GM23338 (cell line): ENCODE data around the gene ADAM10. TPM values are rescaled to one million over a fixed set of nuclear protein-coding genes. Genes with fewer than 3 reads are reported as not detected.

Experiments
- ATAC-seq: fragments of 200-7000 bp; cut with Tn5 transposase; 3 replicates; pipeline ENCODE4 v1.9.1; 2020
- DNase-seq: peaks from one replicate; pipeline ENCODE4 v3.0.0-alpha.2; 2015; ENCODE audit warnings: low spot score
- H2AFZ ChIP-seq: fragments of 200-600 bp; sonication (generic); 2 replicates; pipeline ENCODE4 v1.8.0; 2016; ENCODE audit warnings: antibody characterized with exemption, mild to moderate bottlenecking, moderate library complexity
- H3F3A ChIP-seq: fragments of 200-600 bp; sonication (generic); replicated peaks from 2 replicates; pipeline ENCODE4 v1.8.0; 2017; ENCODE audit warnings: antibody characterized with exemption, mixed run types, low read depth
- H3K27ac ChIP-seq: fragments of 200-600 bp; sonication (generic); 2 replicates; pipeline ENCODE4 v1.6.1; 2016; ENCODE audit warnings: low read depth
- H3K27me3 ChIP-seq: fragments of 200-600 bp; sonication (generic); 2 replicates; pipeline ENCODE4 v1.8.0; 2016; ENCODE audit warnings: mild to moderate bottlenecking, mixed run types, moderate library complexity; ENCODE audit not compliant: insufficient read depth
- H3K36me3 ChIP-seq: fragments of 200-600 bp; sonication (generic); 2 replicates; pipeline ENCODE4 v1.8.0; 2016; ENCODE audit warnings: mild to moderate bottlenecking; ENCODE audit not compliant: insufficient read depth
- H3K4me1 ChIP-seq: fragments of 200-600 bp; sonication (generic); 2 replicates; pipeline ENCODE4 v1.8.0; 2016; ENCODE audit warnings: mild to moderate bottlenecking, moderate library complexity; ENCODE audit not compliant: insufficient read depth
- H3K4me2 ChIP-seq: fragments of 200-600 bp; sonication (generic); 2 replicates; pipeline ENCODE4 v1.7.1; 2017; ENCODE audit warnings: mixed run types
- H3K4me3 ChIP-seq: fragments of 200-600 bp; sonication (generic); 2 replicates; pipeline ENCODE4 v1.6.1; 2016; ENCODE audit warnings: mixed run types
- H3K79me2 ChIP-seq: fragments of 200-600 bp; sonication (generic); replicated peaks from 2 replicates; pipeline ENCODE4 v1.8.0; 2017; ENCODE audit warnings: mild to moderate bottlenecking; ENCODE audit not compliant: insufficient read depth
- H3K9me2 ChIP-seq: fragments of 200-600 bp; sonication (generic); 2 replicates; pipeline ENCODE4 v1.8.0; 2017; ENCODE audit not compliant: insufficient read depth
- H4K20me1 ChIP-seq: fragments of 200-600 bp; sonication (generic); replicated peaks from 2 replicates; pipeline ENCODE4 v1.8.0; 2017; ENCODE audit warnings: mild to moderate bottlenecking; ENCODE audit not compliant: insufficient read depth
- H3K27ac Mint-ChIP-seq: 2 replicates; pipeline ENCODE4 v1.8.0; 2020; ENCODE audit warnings: inconsistent platforms, mild to moderate bottlenecking, moderate library complexity, mixed read lengths
- H3K27me3 Mint-ChIP-seq: 3 replicates; pipeline ENCODE4 v1.8.0; 2022; ENCODE audit warnings: low read depth, mild to moderate bottlenecking, moderate library complexity, mixed read lengths, inconsistent platforms; ENCODE audit not compliant: insufficient read depth, poor library complexity
- H3K36me3 Mint-ChIP-seq: 3 replicates; pipeline ENCODE4 v1.8.0; 2021; ENCODE audit warnings: low read depth, mild to moderate bottlenecking, inconsistent platforms, moderate library complexity, mixed read lengths
- H3K4me1 Mint-ChIP-seq: 3 replicates; pipeline ENCODE4 v1.8.0; 2020; ENCODE audit warnings: mild to moderate bottlenecking, inconsistent platforms, mixed read lengths
- H3K4me3 Mint-ChIP-seq: 3 replicates; pipeline ENCODE4 v1.8.0; 2021; ENCODE audit warnings: moderate library complexity, mild to moderate bottlenecking, inconsistent platforms, mixed read lengths
- H3K9me3 Mint-ChIP-seq: 3 replicates; pipeline ENCODE4 v1.8.0; 2020; ENCODE audit warnings: moderate library complexity, mild to moderate bottlenecking, inconsistent platforms, mixed read lengths
- EZH2 ChIP-seq: fragments of 200-600 bp; sonication (generic); IDR thresholded peaks from one replicate; pipeline ENCODE4 v1.8.0; 2017; ENCODE audit warnings: antibody characterized with exemption, mild to moderate bottlenecking, low read depth; ENCODE audit not compliant: unreplicated experiment
- JUNB ChIP-seq: IDR thresholded peaks from one replicate; pipeline ENCODE4 v1.6.1; 2016; ENCODE audit warnings: antibody characterized with exemption; ENCODE audit not compliant: unreplicated experiment
- STAT1 ChIP-seq: IDR thresholded peaks from one replicate; pipeline ENCODE4 v1.6.1; 2016; ENCODE audit warnings: antibody characterized with exemption; ENCODE audit not compliant: unreplicated experiment
- ZNF331 ChIP-seq: fragments of 250-450 bp; sonication (Bioruptor Pico); IDR thresholded peaks from 2 replicates; pipeline ENCODE4 v1.5.0; 2020; ENCODE audit warnings: low read depth, mild to moderate bottlenecking, moderate library complexity
- polyA plus RNA-seq: library from polyadenylated mRNA; unstranded; fragments of >200 nt; fragmentation: Nextera tagmentation; extraction: Ambion mirVana; gene quantifications from 2 replicates; pipeline ENCODE4 v1.2.1, GENCODE V29; 2016
- total RNA-seq: library from RNA; depleted of rRNA; stranded (reverse); fragments of >200 nt; shearing (Covaris generic); gene quantifications from 2 replicates; pipeline ENCODE4 v1.2.3, GENCODE V29; 2014
- TF ChIP-seq, protein P1 (sequence below): IDR thresholded peaks from 2 replicates; pipeline ENCODE4 v1.6.1; 2016; ENCODE audit warnings: antibody characterized with exemption
- TF ChIP-seq, protein P2 (sequence below), 2 experiments: fragments of 200-600 bp in 1 of 2; sonication (generic) in 1 of 2; conservative IDR thresholded peaks; 2 replicates each; pipeline versions ENCODE4 v1.5.1 to v1.6.1; 2016 to 2017; ENCODE audit warnings: antibody characterized with exemption in 2 of 2, low read depth in 2 of 2, mild to moderate bottlenecking in 2 of 2, moderate library complexity in 1 of 2

The ADAM10 gene
- total and polyA plus RNA-seq, 2 experiments from 2014 or later = 25.0 to 114 TPM

- Mint-ChIP-seq H3K4me1 (no peaks in the 10 kb centered on the region), H3K27ac (no peak overlapping the region), H3K36me3 (peaks cover 7% of the 10 kb centered on the region; the same call in 2 of the 3 replicates), H3K27me3 (peaks cover 6% of the 10 kb centered on the region), H3K9me3 (peaks cover 9% of the 10 kb centered on the region), H3K4me3 (no peak overlapping the region)
- TF ChIP-seq ZNF331 (CRISPR knock-in tag) (no peak), STAT1 (no peak)
- TF ChIP-seq, protein P1, sequence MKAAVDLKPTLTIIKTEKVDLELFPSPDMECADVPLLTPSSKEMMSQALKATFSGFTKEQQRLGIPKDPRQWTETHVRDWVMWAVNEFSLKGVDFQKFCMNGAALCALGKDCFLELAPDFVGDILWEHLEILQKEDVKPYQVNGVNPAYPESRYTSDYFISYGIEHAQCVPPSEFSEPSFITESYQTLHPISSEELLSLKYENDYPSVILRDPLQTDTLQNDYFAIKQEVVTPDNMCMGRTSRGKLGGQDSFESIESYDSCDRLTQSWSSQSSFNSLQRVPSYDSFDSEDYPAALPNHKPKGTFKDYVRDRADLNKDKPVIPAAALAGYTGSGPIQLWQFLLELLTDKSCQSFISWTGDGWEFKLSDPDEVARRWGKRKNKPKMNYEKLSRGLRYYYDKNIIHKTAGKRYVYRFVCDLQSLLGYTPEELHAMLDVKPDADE = no peak
- TF ChIP-seq, protein P2, sequence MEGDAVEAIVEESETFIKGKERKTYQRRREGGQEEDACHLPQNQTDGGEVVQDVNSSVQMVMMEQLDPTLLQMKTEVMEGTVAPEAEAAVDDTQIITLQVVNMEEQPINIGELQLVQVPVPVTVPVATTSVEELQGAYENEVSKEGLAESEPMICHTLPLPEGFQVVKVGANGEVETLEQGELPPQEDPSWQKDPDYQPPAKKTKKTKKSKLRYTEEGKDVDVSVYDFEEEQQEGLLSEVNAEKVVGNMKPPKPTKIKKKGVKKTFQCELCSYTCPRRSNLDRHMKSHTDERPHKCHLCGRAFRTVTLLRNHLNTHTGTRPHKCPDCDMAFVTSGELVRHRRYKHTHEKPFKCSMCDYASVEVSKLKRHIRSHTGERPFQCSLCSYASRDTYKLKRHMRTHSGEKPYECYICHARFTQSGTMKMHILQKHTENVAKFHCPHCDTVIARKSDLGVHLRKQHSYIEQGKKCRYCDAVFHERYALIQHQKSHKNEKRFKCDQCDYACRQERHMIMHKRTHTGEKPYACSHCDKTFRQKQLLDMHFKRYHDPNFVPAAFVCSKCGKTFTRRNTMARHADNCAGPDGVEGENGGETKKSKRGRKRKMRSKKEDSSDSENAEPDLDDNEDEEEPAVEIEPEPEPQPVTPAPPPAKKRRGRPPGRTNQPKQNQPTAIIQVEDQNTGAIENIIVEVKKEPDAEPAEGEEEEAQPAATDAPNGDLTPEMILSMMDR (conservative IDR thresholded peaks at IDR 0.05; ENCODE audit: low read depth in 2 of 2) = peak in 1 of 2 experiments; percentile 37; a peak in 2 of 4 replicates
- Histone ChIP-seq H3K27ac (no peak overlapping the region), H3K4me1 (0 out of 2 replicates have a peak, but pooled peaks cover 1% of the 10 kb centered on the region), H3K4me2 (no peak overlapping the region), H3K27me3 (no peaks in the 10 kb centered on the region), H3K36me3 (no peaks in the 10 kb centered on the region; the same call in 1 of the 2 replicates), H3K4me3 (no peak overlapping the region), H2AFZ (no peak overlapping the region), H3K9me2 (no peaks in the 10 kb centered on the region), H4K20me1 (no peaks in the 10 kb centered on the region), H3F3A (no peaks in the 10 kb centered on the region), H3K79me2 (no peaks in the 10 kb centered on the region)
- ATAC-seq (no peak), DNase-seq (no peak)
Measured at GRCh38 chr15:58761010-58761388, 11.5 kb upstream of the ADAM10 start.

DNA sequence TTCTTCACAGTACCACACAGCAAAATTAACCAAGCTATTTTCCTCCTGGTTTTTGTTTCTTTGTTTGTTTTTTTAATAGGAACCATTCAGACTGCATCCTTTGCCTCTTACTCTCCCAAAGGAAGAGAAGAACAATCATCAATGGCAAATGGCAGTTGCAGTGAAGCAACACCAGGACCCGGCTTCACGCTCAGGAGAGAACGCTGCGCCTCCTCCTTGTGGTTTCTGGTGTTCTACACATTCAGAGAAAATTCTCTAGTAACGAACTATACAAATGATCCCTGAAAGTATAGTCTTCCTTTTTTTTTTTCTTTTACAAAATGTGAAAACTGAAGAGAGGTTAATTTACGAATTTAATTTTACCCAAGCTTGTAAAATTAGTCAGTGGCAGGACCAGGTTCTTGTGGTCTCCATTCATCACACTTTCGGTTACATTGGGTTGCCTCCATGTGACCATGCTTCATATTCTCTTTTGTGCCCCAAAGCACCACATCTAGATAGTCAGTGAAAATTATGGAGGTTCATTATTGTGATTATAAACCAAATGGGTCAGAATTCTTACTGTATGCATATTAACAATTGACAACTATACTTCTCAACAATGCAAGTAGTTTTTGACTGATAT is 11.0 kb upstream of the ADAM10 start:
- Histone ChIP-seq H3K9me2 (no peaks in the 10 kb centered on the region), H2AFZ (no peak overlapping the region), H3F3A (no peaks in the 10 kb centered on the region), H3K36me3 (no peaks in the 10 kb centered on the region; the same call in 1 of the 2 replicates), H3K4me2 (no peak overlapping the region), H4K20me1 (no peaks in the 10 kb centered on the region), H3K27me3 (no peaks in the 10 kb centered on the region), H3K4me1 (0 out of 2 replicates have a peak, but pooled peaks cover 2% of the 10 kb centered on the region), H3K27ac (no peak overlapping the region), H3K79me2 (no peaks in the 10 kb centered on the region), H3K4me3 (no peak overlapping the region)
- DNase-seq (peak; percentile 53), ATAC-seq (peak; percentile 43)
- no peak overlapping the region for H3K27ac Mint-ChIP-seq
- H3K4me1 Mint-ChIP-seq = no peaks in the 10 kb centered on the region
- H3K36me3 Mint-ChIP-seq = peaks cover 7% of the 10 kb centered on the region; the same call in 1 of the 3 replicates
- TF ChIP-seq EZH2 = no peak
- TF ChIP-seq, protein P2 (conservative IDR thresholded peaks at IDR 0.05; ENCODE audit: low read depth in 2 of 2) = peak; percentile 40 to 45; a peak in 3 of 4 replicates
- no peak for TF ChIP-seq ZNF331 (CRISPR knock-in tag)
- TF ChIP-seq, protein P1 = no peak
- no peak for TF ChIP-seq JUNB
- no peak overlapping the region for H3K4me3 Mint-ChIP-seq
- peaks cover 6% of the 10 kb centered on the region for H3K27me3 Mint-ChIP-seq
- peaks cover 9% of the 10 kb centered on the region for H3K9me3 Mint-ChIP-seq
